NOMO-1 treated with DMSO at 0.1 percent for 48 hours (cell line): ENCODE results near the gene SLC25A47.

Experiments used
- DNase-seq: peaks from one replicate; lab custom pipeline; 2025; ENCODE audit not compliant: unreplicated experiment; lab: John Stamatoyannopoulos, UW

Gene SLC25A47

DNA sequence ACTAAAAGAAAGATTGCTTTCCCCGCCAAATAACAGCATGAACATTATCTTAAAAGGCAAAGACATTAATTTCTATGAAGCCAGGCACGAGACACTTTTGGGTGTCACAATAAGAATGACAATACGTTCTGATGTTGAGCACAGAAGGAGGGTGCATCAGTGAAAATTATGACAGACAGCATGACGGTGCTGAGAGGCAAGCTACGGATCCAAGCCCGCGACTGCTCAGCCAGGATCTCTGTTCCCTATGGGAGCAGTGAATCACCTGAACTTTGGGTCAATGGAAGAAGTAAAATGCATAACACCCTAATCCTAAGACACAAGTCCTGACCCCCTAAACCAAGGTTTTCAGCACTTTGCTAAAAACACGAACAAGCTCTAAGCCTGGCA lies 51.7 kb downstream of the SLC25A47 start:
- peak; percentile 32 for DNase-seq

DNA sequence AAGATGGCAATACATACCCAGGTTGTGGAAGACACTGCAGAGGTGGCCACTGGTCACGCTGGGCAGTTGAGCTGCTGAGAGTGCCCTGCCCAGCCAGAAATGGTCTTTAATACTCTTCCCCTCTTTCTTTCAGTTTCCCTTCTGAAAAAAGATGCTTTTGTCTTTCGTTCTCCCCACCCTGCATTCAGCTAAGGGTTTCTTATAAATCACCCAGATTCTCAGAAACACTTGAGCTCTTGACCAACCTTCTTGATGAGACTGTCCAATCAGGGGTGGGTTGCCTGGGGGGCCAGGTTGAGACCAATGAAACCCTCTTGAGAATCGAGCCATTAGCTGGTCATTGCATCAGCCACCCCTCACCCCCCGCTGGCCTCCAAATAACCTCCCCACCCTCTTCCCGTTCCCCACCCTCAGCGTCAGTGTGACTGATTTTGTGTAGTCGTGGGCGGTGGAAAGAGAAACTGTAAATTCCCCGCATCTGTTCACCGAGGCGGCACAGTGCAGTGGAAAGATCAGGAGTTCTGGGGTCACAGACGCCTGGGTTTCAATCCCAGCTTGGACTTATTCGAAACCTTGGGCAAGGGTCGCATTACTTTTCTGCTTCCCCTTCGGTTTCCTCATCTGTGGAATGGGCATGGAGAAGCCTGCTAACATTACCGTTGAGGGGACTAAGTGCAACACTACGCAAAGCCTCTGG lies 52.3 kb downstream of the SLC25A47 start:
- DNase-seq: peak; percentile 75

DNA sequence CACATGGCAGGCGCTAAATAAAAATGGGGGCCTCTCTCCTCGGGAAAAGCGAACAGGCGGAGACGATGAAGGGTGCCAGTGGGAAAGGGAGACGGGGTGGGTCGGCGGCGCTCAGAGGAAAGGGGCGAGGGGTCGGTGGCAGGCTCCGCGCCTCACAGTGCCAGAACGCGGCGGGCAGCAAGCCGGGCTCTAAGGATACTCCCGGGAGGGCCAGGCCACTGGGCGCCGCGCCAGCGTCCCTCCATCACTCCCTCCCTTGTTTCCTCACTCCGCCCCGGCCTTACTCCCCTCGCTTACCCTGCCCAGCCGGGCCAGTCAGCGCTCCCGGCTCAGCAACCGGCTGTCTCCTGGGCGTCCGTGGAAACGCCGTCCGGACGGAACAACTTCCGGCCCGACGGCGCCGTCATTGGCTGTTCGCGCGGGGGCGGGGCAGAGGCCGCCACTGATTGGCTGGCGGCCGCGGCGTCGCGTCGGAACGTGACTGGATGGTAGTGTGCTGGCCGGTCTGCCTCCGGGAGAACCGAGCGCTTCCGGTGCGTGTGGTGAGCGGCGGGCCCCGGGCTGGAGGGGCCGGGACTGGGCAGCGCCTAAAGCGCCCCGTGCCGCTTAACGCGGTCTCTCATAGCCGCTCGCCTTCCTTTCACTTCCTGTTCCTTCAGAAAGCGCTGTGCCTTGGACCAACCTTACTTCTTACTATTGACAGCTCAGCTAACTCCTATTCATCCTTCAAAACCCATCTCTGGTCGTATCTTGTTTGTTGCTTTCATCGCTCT lies 53.0 kb downstream of the SLC25A47 start, which contains the start of gene WDR25:
WDR25 (plus strand) TSS at position 523 of the 773 bp plus-strand sequence.
- peak; percentile 94 for DNase-seq

DNA sequence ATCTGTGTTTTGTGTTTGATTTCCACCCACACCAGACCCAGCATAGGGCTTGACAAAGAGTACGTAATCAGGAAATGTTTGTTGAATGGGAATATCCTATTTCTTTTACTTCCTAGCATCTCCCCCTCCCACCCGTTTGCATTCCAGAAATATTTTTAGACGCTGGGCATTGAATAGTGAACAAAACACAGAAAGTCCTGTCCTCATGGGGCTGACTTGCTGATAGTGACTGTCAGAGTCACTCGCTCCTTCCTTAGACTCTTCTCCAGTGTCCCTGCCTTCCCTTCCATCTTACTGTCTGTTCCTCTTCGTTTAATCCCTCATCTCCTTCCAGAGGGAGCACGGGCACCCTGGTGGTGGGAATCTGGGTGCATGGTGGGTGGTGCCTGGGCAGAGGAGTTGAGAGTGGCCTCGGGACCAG lies 53.6 kb downstream of the SLC25A47 start:
- no peak for DNase-seq
